HepG2 (cell line): Measurements from ENCODE around the gene C2orf74. TPM values are rescaled to one million over a fixed set of nuclear protein-coding genes. Genes with fewer than 3 reads are reported as not detected.

Experiments
- ARNT ChIP-seq: fragments of 450-650 bp; IDR thresholded peaks from 2 replicates; pipeline ENCODE4 v1.6.1; 2017
- CENPX ChIP-seq: sonication (generic); formaldehyde crosslinking; IDR thresholded peaks from 2 replicates; pipeline ENCODE4 v1.9.0; 2021; ENCODE audit warnings: mild to moderate bottlenecking, missing genetic modification reagents, moderate library complexity
- GATAD1 ChIP-seq: IDR thresholded peaks from 2 replicates; pipeline ENCODE4 v1.6.1; 2016; ENCODE audit warnings: missing genetic modification reagents, missing compliant biosample characterization
- HBP1 ChIP-seq: IDR thresholded peaks from 2 replicates; pipeline ENCODE4 v1.6.1; 2016; ENCODE audit warnings: low read depth, control low read depth
- KDM2A ChIP-seq: sonication (generic); formaldehyde crosslinking; IDR thresholded peaks from 2 replicates; pipeline ENCODE4 v1.4.0; 2020; ENCODE audit warnings: low read depth, missing genetic modification reagents, borderline replicate concordance
- MEF2D ChIP-seq: sonication (generic); formaldehyde crosslinking; IDR thresholded peaks from 2 replicates; pipeline ENCODE4 v1.5.1; 2020; ENCODE audit warnings: mild to moderate bottlenecking, missing genetic modification reagents
- SMAD1 ChIP-seq: sonication (generic); formaldehyde crosslinking; IDR thresholded peaks from 2 replicates; pipeline ENCODE4 v1.4.0; 2020; ENCODE audit warnings: missing genetic modification reagents, low read depth, mild to moderate bottlenecking, borderline replicate concordance
- SNAI1 ChIP-seq: sonication (generic); formaldehyde crosslinking; IDR thresholded peaks from 2 replicates; pipeline ENCODE4 v1.5.0; 2020; ENCODE audit warnings: mild to moderate bottlenecking, missing genetic modification reagents, borderline replicate concordance
- TOE1 ChIP-seq: sonication (generic); formaldehyde crosslinking; IDR thresholded peaks from 2 replicates; pipeline ENCODE4 v1.4.0; 2020; ENCODE audit warnings: mild to moderate bottlenecking, missing genetic modification reagents
- ZBTB44 ChIP-seq: sonication (generic); formaldehyde crosslinking; IDR thresholded peaks from 2 replicates; pipeline ENCODE4 v1.4.0; 2020; ENCODE audit warnings: missing genetic modification reagents
- ZNF253 ChIP-seq: sonication (generic); formaldehyde crosslinking; IDR thresholded peaks from 2 replicates; pipeline ENCODE4 v1.8.0; 2022; ENCODE audit warnings: mild to moderate bottlenecking, missing genetic modification reagents, borderline replicate concordance
- ZNF432 ChIP-seq: sonication (generic); formaldehyde crosslinking; IDR thresholded peaks from 2 replicates; pipeline ENCODE4 v1.5.0; 2020; ENCODE audit warnings: missing genetic modification reagents, mild to moderate bottlenecking, borderline replicate concordance
- ZNF570 ChIP-seq: sonication (generic); formaldehyde crosslinking; IDR thresholded peaks from 2 replicates; pipeline ENCODE4 v1.4.0; 2020; ENCODE audit warnings: mild to moderate bottlenecking, missing genetic modification reagents, borderline replicate concordance
- ZNF768 ChIP-seq: sonication (generic); formaldehyde crosslinking; IDR thresholded peaks from 2 replicates; pipeline ENCODE4 v1.4.0; 2020; ENCODE audit warnings: missing genetic modification reagents
- ZNF878 ChIP-seq: sonication (generic); formaldehyde crosslinking; IDR thresholded peaks from 2 replicates; pipeline ENCODE4 v1.8.1; 2023; ENCODE audit warnings: mild to moderate bottlenecking, missing genetic modification reagents, moderate library complexity
- ZZZ3 ChIP-seq: sonication (generic); formaldehyde crosslinking; IDR thresholded peaks from 2 replicates; pipeline ENCODE4 v1.4.0; 2020; ENCODE audit warnings: missing genetic modification reagents, mild to moderate bottlenecking, borderline replicate concordance
- polyA plus RNA-seq, 8 experiments: library from polyadenylated mRNA; depleted of rRNA in 3 of 8; stranded (reverse) in 7 of 8; unstranded in 1 of 8; fragments of >200 nt; fragmentation: Illumina TruSeq in 4 of 8; extraction: Trizol in 4 of 8; gene quantifications; 2 replicates each; pipeline versions ENCODE4 v1.2.1 to v1.2.3, GENCODE V29; 2011 to 2016; ENCODE audit warnings: low read depth in 4 of 8, missing spikeins in 1 of 8, mixed read lengths in 1 of 8; ENCODE audit not compliant: insufficient read depth in 1 of 8
- total RNA-seq, 5 experiments: library from RNA; depleted of rRNA; stranded (reverse); fragments of >200 nt; fragmentation: Illumina TruSeq; extraction: Trizol; gene quantifications; 2 replicates each; pipeline ENCODE4 v1.2.3, GENCODE V29; 2016; ENCODE audit warnings: low read depth in 1 of 5
- TF ChIP-seq, protein P1 (sequence below): sonication (generic); formaldehyde crosslinking; IDR thresholded peaks from 2 replicates; pipeline ENCODE4 v1.4.0; 2020; ENCODE audit warnings: missing genetic modification reagents, mild to moderate bottlenecking, borderline replicate concordance
- TF ChIP-seq, protein P2 (sequence below): sonication (generic); formaldehyde crosslinking; IDR thresholded peaks from 2 replicates; pipeline ENCODE4 v1.4.0; 2020; ENCODE audit warnings: missing genetic modification reagents
- TF ChIP-seq, protein P3 (sequence below): IDR thresholded peaks from 2 replicates; pipeline ENCODE4 v1.6.1; 2016; ENCODE audit warnings: mild to moderate bottlenecking, missing biosample characterization, missing genetic modification reagents

C2orf74 gene
- total and polyA plus RNA-seq, 2 of the 13 experiments (the other 11 are each of a cell fraction or from before 2014, with no cell fraction given), result 10.6 to 13.8 TPM

DNA sequence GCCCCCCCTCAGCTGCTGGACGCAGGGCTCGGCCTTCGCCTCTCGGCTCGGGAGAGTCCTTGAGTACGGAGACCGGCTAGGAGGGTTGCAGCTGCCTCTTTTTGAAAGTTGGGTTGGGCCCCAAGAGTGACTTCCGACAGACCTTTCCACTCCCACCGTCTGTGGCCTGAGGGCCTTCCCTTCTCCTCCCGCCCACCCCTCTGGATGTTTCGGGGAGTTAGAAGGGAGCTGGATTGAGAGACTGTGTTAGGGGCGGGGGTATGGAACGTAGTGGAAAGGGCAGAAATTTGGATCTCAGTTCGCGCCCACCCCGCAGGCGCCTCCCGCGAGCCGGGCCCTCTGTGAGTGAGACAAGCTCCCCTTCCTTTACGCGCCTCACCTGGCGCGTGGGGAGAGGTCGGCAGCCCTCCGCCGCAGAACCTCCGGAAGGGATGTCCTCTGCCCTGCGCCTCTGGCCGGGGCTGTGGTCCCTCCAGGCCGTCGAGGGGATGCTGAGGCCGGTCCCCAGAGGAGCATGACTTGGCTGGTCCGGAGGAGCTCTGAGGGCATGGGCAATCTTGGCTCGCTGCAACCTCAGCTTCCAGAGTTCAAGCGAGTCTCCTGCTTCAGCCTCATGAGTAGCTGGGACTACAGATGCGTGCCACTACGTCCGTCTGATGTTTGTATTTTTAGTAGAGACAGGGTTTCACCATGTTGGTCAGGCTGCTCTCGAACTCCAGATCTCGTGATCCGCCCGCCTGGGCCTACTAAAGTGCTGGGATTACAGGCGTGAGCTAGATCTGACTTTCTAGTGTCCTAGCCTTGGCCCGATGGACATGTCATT is 15.9 kb downstream of the C2orf74 start (continued):
- TF ChIP-seq, protein P1, sequence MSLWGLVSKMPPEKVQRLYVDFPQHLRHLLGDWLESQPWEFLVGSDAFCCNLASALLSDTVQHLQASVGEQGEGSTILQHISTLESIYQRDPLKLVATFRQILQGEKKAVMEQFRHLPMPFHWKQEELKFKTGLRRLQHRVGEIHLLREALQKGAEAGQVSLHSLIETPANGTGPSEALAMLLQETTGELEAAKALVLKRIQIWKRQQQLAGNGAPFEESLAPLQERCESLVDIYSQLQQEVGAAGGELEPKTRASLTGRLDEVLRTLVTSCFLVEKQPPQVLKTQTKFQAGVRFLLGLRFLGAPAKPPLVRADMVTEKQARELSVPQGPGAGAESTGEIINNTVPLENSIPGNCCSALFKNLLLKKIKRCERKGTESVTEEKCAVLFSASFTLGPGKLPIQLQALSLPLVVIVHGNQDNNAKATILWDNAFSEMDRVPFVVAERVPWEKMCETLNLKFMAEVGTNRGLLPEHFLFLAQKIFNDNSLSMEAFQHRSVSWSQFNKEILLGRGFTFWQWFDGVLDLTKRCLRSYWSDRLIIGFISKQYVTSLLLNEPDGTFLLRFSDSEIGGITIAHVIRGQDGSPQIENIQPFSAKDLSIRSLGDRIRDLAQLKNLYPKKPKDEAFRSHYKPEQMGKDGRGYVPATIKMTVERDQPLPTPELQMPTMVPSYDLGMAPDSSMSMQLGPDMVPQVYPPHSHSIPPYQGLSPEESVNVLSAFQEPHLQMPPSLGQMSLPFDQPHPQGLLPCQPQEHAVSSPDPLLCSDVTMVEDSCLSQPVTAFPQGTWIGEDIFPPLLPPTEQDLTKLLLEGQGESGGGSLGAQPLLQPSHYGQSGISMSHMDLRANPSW (CRISPR knock-in tag), result no peak
- no peak for TF ChIP-seq ZNF432 (CRISPR knock-in tag)
- peak; percentile 7; the same call in 1 of the 2 replicates for TF ChIP-seq MEF2D (CRISPR knock-in tag)
- TF ChIP-seq ARNT, result no peak
- peak; percentile 62; the same call in 1 of the 2 replicates for TF ChIP-seq KDM2A (CRISPR knock-in tag)
- TF ChIP-seq GATAD1, result no peak
- no peak for TF ChIP-seq ZZZ3 (CRISPR knock-in tag)
- TF ChIP-seq, protein P2, sequence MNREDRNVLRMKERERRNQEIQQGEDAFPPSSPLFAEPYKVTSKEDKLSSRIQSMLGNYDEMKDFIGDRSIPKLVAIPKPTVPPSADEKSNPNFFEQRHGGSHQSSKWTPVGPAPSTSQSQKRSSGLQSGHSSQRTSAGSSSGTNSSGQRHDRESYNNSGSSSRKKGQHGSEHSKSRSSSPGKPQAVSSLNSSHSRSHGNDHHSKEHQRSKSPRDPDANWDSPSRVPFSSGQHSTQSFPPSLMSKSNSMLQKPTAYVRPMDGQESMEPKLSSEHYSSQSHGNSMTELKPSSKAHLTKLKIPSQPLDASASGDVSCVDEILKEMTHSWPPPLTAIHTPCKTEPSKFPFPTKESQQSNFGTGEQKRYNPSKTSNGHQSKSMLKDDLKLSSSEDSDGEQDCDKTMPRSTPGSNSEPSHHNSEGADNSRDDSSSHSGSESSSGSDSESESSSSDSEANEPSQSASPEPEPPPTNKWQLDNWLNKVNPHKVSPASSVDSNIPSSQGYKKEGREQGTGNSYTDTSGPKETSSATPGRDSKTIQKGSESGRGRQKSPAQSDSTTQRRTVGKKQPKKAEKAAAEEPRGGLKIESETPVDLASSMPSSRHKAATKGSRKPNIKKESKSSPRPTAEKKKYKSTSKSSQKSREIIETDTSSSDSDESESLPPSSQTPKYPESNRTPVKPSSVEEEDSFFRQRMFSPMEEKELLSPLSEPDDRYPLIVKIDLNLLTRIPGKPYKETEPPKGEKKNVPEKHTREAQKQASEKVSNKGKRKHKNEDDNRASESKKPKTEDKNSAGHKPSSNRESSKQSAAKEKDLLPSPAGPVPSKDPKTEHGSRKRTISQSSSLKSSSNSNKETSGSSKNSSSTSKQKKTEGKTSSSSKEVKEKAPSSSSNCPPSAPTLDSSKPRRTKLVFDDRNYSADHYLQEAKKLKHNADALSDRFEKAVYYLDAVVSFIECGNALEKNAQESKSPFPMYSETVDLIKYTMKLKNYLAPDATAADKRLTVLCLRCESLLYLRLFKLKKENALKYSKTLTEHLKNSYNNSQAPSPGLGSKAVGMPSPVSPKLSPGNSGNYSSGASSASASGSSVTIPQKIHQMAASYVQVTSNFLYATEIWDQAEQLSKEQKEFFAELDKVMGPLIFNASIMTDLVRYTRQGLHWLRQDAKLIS (CRISPR knock-in tag), result 0 out of 2 replicates have a peak, but pooled peaks have one; percentile 24
- TF ChIP-seq TOE1 (CRISPR knock-in tag), result no peak
- TF ChIP-seq ZNF570, result no peak
- TF ChIP-seq ZBTB44 (CRISPR knock-in tag), result no peak
- no peak for TF ChIP-seq CENPX (CRISPR knock-in tag)
- no peak for TF ChIP-seq SMAD1 (CRISPR knock-in tag)
- TF ChIP-seq ZNF878, result no peak
- no peak for TF ChIP-seq ZNF253
- peak; percentile 66; the same call in 1 of the 2 replicates for TF ChIP-seq ZNF768 (CRISPR knock-in tag)
- TF ChIP-seq SNAI1 (CRISPR knock-in tag), result no peak
- TF ChIP-seq, protein P3, sequence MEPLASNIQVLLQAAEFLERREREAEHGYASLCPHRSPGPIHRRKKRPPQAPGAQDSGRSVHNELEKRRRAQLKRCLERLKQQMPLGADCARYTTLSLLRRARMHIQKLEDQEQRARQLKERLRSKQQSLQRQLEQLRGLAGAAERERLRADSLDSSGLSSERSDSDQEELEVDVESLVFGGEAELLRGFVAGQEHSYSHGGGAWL (CRISPR knock-in tag), result peak; percentile 36; the same call in 1 of the 2 replicates
- TF ChIP-seq HBP1 (CRISPR knock-in tag), result peak; percentile 19; the same call in 1 of the 2 replicates
